ENCODE results near the gene TTYH3.

- TF ChIP-seq EZH2 (IDR thresholded peaks at IDR 0.05; ENCODE audit: low read length, unreplicated experiment), result no peak
- no peak for TF ChIP-seq CTCF (conservative IDR thresholded peaks at IDR 0.05; ENCODE audit: low read depth, low read length)
Measured at GRCh38 chr7:2687338-2687869, 55.6 kb downstream of the TTYH3 start.
